HG03378 (cell line): Measurements from ENCODE around the gene TET2.

Experiments used
- ATAC-seq: cut with Tn5 transposase; IDR thresholded peaks from one replicate; pipeline ENCODE4 v1.9.1; 2021; ENCODE audit warnings: mild to moderate bottlenecking, moderate library complexity; ENCODE audit not compliant: unreplicated experiment

The TET2 gene

DNA sequence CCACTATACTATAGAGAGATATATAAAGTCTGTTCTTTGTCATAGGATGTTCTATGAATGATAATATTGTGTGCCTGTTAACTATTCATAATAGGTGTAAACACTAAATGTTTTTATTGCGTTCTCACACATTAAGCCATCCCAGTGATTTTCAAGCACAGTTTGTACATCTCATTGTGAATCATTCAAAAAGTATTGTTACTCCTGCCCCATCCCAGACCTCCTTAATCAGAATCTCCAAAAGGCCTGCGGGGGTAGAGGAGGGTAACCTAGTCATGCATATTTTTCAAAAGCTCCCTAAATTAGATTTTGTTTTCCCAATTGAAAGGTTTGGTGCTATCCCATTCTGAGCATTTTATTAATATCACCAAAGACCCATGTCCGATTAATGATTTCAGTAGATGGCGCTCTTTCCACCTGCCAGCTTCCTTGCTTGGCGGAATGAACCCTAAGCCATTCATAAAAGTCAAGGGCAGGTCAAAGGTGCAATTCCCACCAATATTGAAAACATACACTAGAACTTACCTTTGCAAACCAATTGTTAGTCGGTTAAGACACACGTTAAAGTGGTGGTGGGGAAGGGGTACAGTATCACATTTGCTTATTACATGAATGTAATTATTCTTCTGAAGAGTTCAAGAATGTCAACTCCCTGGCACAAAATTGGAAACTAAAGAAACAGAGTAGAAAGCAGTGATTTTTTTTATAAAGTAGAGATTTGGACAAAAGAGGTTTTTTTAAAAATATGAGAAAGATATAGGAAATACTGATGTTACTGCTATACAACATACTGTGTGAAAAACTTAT lies 5.8 kb upstream of the TET2 start:
- ATAC-seq, result no peak

DNA sequence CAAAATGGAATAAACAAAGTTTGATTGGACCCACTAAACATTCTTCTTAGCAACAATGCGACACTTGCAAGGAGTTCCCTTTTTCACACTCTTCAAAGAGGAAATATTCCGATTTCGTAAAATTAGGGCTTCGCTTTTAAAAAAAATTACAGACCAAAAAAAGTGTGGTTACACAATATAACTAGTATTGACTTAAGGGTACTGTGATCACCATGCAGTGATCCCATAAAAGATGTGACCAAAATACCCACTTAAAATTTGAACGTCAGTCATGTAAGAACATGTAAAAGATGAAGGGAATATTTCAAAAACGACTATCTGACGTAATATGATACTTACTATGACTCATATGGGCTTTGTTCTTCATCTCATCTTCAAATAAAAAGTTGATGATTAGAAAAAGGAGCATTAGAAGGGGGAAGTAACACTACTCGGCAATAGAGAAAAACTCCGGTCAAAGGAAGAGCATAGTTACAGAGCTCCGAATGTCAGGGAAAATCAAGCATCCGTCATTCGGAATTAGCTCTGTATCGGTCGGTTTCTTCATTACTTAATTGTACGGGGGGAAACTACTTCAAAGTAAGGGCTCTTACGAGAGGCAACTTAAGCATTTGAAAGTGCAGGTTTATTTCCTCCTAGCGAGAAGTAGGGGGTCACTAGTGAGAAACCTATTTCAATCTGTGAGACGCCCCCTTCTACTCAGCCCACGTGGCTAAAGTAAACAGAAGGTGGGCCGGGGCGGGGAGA lies 1.3 kb upstream of the TET2 start:
- ATAC-seq, result no peak

DNA sequence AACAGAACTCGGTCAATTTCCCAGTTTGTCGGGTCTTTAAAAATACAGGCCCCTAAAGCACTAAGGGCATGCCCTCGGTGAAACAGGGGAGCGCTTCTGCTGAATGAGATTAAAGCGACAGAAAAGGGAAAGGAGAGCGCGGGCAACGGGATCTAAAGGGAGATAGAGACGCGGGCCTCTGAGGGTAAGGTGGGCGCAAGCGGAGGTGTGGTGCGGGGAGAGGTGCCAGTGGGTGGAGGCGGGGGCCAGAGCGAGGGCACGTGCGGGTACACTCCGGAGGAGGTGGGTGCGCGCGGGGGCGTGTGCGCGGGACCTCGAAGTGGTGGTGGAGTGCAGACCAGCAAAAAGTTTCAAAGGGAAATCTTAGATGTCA lies 787 bp upstream of the TET2 start:
- peak; percentile 14 for ATAC-seq

DNA sequence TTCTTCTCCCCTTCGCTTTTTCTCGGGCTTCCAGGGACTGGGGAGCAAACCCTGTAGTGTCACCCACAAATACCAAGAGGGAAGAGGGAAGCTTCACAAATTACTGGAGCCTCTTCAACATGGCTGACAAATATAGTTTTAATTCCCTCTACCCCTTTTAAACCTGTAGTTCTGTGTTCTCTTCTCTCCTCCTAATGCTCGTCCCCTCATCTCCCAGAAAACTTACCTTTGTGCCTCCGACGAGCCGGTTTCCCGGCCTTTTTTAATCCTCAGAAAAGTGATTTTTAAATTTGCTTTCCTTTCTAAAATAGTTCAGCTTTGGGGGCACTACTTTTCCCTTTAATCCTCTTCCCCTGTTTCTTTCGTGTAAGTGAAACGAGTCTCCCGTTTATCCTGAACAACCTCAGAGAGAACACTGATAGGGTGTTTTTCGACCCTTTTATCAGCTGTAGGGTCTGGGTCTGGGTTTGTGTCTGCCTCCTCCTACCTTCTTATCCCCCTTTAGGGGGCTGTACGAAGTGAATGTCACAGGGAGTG lies 408 bp downstream of the TET2 start:
- ATAC-seq, result peak; percentile 8

DNA sequence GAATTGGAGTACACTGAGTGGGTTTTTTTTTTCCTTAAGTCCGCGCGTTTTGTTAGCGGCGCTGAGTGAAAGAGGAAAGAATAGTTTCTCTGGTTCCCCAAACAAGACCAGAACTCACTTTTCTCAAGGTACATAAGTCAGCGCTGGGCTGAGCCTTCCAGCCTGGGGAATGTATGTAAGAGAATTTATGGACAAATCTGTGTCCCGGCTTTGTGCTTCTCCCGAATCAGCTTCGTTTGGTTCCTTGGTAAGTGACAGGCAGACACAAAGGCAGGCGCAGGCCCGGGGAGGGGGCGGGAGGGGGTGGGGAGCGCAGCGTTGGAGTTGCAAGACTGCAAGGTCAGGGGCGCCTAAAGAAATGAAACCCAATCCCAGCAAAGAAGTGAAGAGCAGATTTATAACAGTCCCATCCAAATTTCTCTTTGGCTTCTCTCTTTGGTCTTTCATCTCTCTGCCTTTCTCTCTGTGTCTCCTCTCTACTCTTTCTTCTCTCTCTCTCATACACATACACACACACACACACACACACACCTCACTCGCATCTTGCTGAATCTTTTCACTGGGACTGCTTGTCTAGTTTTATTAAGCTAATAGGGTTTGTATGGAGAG lies 981 bp downstream of the TET2 start:
- ATAC-seq, result no peak

DNA sequence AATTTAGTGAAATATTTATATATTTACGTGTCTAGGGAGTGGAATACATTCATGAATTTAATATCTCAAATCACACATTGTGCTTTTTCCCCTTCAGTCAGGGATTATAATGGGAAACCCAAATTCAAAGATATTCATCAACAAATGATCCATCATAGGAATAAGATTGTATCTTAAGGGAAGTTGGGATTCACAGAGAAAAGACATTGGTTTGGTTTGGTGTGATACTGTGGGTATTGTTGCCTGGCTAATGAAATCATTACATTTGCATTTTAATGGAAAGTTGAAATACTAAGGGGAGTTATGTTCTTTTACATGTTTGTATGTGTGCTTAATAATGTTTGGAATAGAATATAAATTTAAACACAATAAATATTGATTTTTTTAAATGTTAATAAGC lies 1.7 kb downstream of the TET2 start:
- ATAC-seq, result no peak

DNA sequence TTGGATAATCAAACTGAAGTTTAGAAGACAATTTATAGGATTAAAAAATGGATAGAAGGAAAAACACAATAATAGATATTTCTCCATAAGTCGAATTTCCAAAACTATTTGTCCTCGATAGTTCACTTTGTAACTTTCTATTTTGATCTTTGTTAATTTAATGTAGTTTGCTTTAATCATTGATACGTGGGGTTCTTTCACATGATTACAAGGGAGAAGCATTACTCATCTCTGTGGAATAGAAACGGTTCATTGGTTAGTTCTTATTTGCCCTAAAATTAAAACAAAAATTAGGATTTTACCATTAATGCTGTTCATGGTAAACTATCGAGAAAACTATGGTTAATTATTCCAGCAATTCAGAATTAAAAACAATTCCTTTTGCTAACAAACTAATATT lies 2.1 kb downstream of the TET2 start:
- no peak for ATAC-seq

DNA sequence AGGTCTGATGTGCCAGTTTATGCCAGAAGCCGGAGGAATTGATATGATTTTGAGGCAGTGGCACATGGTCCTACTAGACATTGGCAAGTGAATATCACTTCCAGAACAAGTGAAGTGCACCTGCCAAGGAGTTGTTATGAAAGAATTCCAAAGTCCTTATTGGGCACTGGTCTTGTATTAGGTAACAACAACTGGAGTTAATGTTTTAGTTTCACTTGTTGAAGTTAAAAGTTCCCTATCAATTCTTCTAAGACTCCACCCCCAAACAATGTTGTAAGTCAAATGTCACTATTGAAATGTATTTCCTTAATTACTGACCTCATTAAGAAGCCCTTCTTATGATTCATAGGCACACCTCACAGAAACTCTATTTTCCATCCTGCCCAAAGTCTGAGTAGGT lies 3.1 kb downstream of the TET2 start:
- no peak for ATAC-seq

DNA sequence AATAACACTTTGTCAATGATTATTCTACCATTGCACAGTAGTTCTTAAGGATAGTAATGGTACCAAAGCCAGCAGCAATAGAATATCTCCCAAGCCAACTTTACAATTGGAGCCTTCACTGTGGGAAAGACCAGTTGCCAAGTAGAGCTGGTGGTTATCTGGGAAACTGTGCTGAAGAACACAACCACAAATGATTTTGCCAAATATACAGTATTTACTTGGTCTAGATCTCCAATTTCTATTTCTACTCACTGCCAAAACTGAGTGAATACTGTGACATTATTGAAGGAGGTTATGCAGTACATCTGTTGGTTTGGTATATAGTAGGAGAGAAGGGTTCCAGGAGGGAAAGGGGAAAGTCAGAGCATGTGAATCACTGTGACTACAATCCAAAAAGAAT lies 3.8 kb downstream of the TET2 start:
- no peak for ATAC-seq

DNA sequence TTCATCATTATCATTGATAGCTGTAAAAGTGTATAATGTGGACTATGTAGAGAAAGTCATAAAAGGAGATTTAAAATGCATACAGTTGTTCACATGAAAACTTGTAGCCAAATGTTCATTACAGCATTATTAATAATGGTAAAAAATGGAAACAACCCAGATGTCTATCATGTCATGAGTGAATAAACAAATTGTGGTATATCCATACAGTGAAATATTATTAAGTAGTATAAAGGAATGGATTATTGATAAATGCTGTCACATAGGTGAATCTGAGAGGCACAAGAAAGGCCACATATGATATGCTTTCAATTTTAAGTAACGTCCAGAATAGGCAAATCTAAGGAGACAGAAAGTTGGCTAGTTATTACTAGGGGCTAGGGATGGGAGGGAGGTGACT lies 7.1 kb downstream of the TET2 start:
- ATAC-seq, result no peak

DNA sequence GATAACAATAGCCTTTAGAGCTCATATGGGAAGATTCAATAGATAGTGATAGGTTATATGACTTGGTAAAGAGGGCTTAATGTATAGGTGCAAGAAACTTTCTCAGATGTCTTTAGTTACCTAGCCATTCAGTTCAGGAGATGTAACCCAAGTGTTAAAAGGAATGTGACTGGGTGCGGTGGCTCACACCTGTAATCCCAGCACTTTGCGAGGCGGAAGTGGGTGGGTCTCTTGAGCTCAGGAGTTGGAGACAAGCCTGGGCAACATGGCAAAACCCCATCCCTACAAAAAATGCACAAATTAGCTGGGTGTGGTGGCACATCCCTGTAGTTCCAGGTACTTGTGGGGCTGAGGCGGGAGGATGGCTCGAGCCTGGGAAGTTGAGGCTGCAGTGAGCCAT lies 7.9 kb downstream of the TET2 start:
- no peak for ATAC-seq

DNA sequence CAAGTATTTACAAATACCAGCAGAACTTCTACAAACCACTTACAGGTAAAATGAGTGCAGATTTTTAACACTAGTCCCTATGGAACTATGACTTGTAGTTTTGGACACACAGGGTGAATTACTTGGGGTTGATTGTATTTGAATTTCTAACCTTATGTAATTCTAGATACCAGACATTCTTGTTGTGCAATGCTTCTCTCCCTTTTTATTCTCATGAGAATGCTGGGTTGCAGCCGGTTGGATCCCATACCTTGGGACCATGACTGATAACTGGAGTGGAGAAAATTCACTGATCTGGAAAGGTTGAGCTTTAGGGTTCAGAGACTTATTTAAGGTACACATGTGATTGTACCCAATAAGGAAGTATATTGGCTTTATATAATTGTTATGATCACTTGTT lies 8.8 kb downstream of the TET2 start:
- no peak for ATAC-seq

DNA sequence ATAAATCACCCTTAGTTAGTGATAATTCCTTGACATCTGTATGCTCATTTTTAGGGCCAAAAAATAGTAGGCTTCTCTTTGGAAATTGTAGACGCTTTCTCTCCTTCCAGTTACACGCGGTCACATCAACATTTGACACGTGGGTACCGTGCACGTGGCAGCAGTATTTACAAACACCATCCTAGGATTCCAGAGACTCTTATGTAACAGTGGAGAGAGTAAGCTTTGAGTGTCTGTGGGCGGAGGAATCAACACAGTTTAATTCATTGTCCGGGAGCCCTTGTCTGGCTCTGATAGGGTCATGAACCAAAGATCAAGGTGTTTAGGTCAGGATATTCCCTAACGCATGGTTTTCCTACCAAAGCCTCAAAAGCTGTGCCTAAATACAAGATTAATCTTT lies 12.2 kb downstream of the TET2 start:
- no peak for ATAC-seq

DNA sequence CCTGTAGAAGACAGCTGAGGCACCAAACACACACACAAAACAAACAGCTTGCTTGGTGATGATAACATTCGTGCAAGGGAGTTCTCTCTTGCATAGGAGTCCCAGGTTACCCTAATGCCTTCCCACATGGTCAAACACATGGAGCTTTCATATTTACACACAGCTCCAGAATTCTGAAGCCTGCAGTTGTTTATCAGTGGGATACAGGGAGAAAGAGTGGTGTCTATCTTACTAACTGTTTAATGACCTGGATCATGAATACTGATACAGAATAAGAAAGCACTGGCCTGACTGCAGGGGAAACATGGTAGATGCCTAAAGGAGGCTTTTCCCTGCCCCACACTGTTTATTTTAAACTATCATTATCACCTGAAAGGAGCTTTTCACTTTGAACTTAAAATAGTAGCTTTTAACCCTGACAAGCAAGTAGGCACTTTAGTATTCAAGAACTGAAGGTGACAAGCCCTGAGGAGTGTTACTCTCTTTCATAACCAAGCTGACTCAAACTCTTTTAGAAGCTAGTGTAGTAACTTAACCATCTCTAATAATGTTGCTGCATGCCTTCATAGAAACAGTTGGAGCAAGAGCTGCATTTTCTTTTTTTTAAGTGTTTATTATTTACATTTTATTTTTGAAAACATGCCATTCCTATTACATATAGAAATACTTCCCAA lies 15.6 kb downstream of the TET2 start:
- no peak for ATAC-seq

DNA sequence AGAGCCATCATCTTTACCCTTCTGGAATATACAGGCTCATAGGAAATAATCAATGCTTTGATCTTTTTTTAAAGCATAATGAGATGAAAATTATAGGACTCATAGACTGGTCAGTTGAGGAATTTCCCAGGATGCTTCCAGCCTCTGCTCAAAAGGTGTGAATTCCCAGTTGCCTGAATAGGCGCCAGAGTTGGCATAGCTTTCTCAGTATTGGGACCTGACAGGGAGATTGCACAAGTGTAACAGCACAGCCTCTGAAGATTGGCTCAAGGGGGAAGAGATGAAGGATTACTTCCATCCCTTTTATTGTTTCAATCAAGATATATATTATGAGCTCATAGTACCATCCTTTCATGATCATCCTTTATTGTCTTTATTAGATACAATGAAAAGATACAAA lies 17.9 kb downstream of the TET2 start:
- no peak for ATAC-seq

DNA sequence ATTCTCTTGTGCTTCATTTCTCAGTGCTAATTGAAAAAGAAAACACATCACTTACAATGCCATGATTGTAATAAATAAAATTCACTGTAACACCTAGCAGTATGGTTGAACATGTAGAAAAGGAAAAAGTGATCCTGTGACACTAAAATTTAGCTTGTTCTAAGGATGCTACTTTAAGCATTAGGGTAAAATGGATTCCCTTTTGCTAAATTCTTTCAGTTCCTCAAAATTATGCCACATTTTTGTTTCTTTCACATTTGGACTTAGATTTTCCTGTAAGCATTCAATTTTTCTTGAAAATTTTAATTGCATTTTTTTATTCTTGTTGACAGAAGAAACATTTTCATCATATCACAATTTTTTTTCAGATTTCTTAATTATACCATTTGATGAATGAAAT lies 19.4 kb downstream of the TET2 start:
- no peak for ATAC-seq

DNA sequence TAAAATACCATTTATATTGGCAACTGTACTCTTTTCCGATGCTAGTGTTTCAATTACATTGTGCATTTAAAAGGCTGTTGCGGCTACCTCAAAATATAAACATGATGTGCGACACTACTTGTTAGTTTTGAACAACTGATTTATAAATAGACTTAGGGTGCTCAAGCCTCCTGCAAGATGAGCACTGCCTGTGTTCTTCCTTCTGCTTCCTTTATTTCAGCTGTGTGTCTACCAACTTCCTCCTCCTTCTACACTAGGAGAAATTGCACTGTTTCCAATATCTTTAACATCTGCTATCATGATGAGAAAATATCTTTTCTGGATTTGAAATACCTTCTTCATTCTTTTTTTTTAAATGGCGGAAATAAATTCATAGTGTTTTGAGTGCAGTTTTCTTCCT lies 24.0 kb downstream of the TET2 start:
- ATAC-seq, result no peak

DNA sequence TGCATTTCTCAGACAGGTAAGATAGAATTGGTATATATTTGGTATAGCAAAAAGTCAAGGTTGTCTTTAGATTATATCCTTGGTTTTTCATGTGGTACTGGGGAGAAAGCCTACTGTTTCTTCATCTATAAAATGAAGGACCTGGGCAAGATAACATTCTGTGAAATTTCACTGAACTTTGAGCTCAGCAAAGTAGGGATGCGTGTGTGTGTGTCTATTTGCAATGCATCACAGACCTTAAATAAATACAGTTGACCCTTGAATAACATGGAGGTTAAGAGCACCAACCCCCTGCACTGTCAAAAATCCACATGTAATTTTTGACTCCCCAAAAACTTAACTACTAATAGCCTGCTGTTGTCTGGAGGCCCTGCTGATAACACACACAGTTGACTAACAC lies 25.2 kb downstream of the TET2 start:
- ATAC-seq, result no peak

DNA sequence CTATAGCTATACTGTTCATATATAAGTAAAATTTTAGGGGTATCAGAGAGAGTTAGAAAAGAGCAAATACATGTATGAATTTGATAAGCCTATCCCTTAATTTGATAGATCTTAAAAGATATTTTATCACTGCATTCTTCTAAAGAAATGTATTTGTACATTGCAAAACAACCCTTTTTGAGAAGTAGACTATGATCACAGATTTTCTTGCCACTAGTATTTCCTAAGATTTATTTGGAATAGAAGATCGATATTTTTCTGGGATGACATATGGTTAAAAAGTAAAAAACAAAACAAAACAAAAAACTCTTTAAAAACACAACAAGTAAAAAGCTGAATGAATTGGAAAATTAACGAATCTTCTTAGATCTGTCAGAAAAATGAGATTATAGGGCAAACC lies 27.4 kb downstream of the TET2 start:
- ATAC-seq, result no peak

DNA sequence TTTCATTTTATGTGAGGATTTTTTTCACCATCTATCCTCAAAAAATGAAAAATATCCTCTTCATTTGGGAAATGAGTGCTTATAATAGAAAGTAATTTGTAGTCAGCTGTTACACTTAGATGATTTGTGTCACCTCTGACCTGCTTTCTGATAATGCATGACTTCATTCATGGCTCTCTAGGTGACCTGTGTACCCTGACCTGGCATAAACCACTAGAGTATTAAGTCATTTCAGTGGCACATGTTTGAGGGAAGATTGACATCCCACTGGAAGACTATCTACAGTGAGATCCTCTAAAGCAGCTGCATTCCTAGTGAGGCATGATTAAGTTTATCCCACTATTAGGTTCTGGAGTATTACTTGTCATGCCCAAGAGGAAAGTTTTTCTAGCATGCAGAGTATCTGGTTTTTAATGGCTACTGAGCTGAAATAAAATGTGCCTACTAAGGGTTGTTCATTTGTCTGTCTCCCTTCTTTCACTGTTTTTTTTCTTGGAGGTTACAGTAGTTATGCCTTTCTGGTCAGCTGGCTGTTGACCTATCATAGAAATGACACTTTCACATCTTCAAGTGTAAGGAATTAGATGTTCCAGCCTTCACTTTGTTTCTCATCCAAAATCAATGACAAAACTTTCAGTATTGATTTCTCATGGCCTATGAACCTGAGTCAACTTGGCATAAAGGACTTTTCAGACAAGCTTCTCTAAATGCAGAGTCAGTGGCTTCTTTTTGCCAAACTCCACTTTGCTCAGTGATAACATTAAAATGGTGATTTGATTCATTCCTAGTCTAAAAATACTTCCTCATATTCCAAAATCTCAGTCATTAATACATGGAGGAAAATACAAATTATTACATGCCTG lies 33.1 kb downstream of the TET2 start:
- ATAC-seq, result no peak
